HUES48 (cell line): ENCODE results near the gene BRIX1.

Experiments used
- H3K27ac ChIP-seq: one replicate; pipeline ENCODE4 v1.7.0; 2013; ENCODE audit warnings: low read depth, low read length, inconsistent platforms
- H3K27me3 ChIP-seq: 2 replicates; pipeline ENCODE4 v1.6.1; 2013; ENCODE audit warnings: mild to moderate bottlenecking, low read length; ENCODE audit not compliant: control insufficient read depth, insufficient read depth
- H3K36me3 ChIP-seq: 2 replicates; pipeline ENCODE4 v1.6.1; 2013; ENCODE audit warnings: low read length; ENCODE audit not compliant: control insufficient read depth, insufficient read depth
- H3K4me1 ChIP-seq: 2 replicates; pipeline ENCODE4 v1.6.1; 2013; ENCODE audit warnings: mild to moderate bottlenecking, low read length; ENCODE audit not compliant: control insufficient read depth, insufficient read depth
- H3K4me3 ChIP-seq: 2 replicates; pipeline ENCODE4 v1.5.1; 2013; ENCODE audit warnings: mild to moderate bottlenecking, low read depth, low read length
- H3K9ac ChIP-seq: 2 replicates; pipeline ENCODE4 v1.6.1; 2013; ENCODE audit warnings: mild to moderate bottlenecking, low read depth, low read length, moderate library complexity
- H3K9me3 ChIP-seq: 2 replicates; pipeline ENCODE4 v1.6.1; 2013; ENCODE audit warnings: low read length; ENCODE audit not compliant: control insufficient read depth, insufficient read depth

BRIX1 gene

GRCh38 chr5:34915139-34915855, at the start of gene BRIX1, which contains the start of gene RAD1:
Gene BRIX1 (plus strand): TSS chr5:34915711. CDS start chr5:34915739, 28 bp downstream.
Gene RAD1 (minus strand): TSS chr5:34915504. CDS start chr5:34914892, 612 bp downstream.
- H3K27ac ChIP-seq: peak within 1 kb of the TSS; percentile 98
- no peaks in the 10 kb centered on the region for H3K9me3 ChIP-seq
- peak within 1 kb of the TSS; percentile 99 for H3K9ac ChIP-seq
- peak within 1 kb of the TSS; percentile 99 for H3K4me3 ChIP-seq
- peaks cover 58% of the 10 kb centered on the region for H3K36me3 ChIP-seq
- peaks cover 13% of the 10 kb centered on the region; the same call in 1 of the 2 replicates for H3K4me1 ChIP-seq
- no peaks in the 10 kb centered on the region for H3K27me3 ChIP-seq

- Histone ChIP-seq H3K27me3 (no peaks in the 10 kb centered on the region), H3K27ac (no peak overlapping the region)
Observed at GRCh38 chr5:34866989-34867471, 48.5 kb upstream of the BRIX1 start.

GRCh38 chr5:34867660-34868059, 47.9 kb upstream of the BRIX1 start:
- Histone ChIP-seq H3K9ac (no peak overlapping the region), H3K4me1 (peaks cover 37% of the 10 kb centered on the region), H3K9me3 (no peaks in the 10 kb centered on the region), H3K36me3 (no peaks in the 10 kb centered on the region), H3K27me3 (no peaks in the 10 kb centered on the region), H3K27ac (no peak overlapping the region), H3K4me3 (no peak overlapping the region)

More at GRCh38 chr5:34866989-34867471, 48.5 kb upstream of the BRIX1 start:
- Histone ChIP-seq H3K9me3 (no peaks in the 10 kb centered on the region), H3K9ac (no peak overlapping the region), H3K4me1 (peaks cover 37% of the 10 kb centered on the region), H3K4me3 (no peak overlapping the region), H3K36me3 (no peaks in the 10 kb centered on the region)

DNA sequence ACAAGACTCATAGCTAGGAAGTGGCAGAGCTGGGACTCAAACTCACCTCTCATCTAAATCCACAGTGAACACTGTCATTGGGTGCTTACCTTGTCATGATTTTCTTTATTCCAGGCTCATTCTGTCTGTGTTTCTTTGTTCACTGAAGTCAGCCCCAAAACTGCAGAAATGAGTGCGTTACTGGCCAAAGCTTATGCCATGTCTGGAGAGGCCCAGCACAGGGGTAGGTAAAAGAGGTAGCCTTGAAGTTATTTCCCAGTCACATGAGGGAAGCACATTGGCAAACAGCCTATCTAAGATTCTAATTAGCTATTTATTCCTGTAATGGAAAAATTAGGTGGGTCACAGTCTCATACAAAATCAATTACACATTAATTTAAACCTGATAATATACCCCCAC, 46.7 kb upstream of the BRIX1 start:
- H3K27ac ChIP-seq: no peak overlapping the region
- no peaks in the 10 kb centered on the region for H3K9me3 ChIP-seq
- no peak overlapping the region for H3K9ac ChIP-seq
- H3K4me1 ChIP-seq: peaks cover 30% of the 10 kb centered on the region
- no peak overlapping the region for H3K4me3 ChIP-seq
- H3K27me3 ChIP-seq: no peaks in the 10 kb centered on the region
- no peaks in the 10 kb centered on the region for H3K36me3 ChIP-seq

GRCh38 chr5:34869256-34869655, 46.3 kb upstream of the BRIX1 start:
- no peaks in the 10 kb centered on the region for H3K36me3 ChIP-seq
- H3K4me3 ChIP-seq: no peak overlapping the region
- H3K9ac ChIP-seq: no peak overlapping the region
- no peaks in the 10 kb centered on the region for H3K27me3 ChIP-seq
- H3K9me3 ChIP-seq: no peaks in the 10 kb centered on the region
- no peak overlapping the region for H3K27ac ChIP-seq
- peaks cover 25% of the 10 kb centered on the region for H3K4me1 ChIP-seq

- H3K9ac ChIP-seq: no peak overlapping the region
- H3K4me1 ChIP-seq: peaks cover 16% of the 10 kb centered on the region
- no peak overlapping the region for H3K4me3 ChIP-seq
- H3K27ac ChIP-seq: no peak overlapping the region
- no peaks in the 10 kb centered on the region for H3K9me3 ChIP-seq
- no peaks in the 10 kb centered on the region for H3K27me3 ChIP-seq
- H3K36me3 ChIP-seq: no peaks in the 10 kb centered on the region
Observed at GRCh38 chr5:34870382-34870781, 45.1 kb upstream of the BRIX1 start.

DNA sequence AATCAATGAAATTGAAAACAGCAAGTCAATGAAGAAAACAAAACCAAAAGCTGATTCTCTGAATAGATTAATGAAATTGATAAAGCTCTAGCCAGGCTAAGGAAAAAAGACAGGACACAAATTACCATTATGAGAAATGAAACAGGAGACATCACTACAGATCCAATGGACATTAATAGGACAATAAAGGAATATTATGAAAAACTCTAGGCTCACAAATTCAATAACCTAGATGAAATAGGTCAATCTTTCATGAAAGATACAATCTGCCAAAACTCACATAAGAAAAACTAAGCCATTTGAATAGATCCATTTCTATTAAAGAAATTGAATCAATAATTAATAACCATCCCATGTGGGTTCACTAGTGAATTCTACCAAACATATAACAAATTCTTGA, 39.2 kb upstream of the BRIX1 start:
- Histone ChIP-seq H3K9me3 (no peaks in the 10 kb centered on the region; the same call in 1 of the 2 replicates), H3K4me3 (no peak overlapping the region), H3K27ac (no peak overlapping the region), H3K36me3 (no peaks in the 10 kb centered on the region), H3K4me1 (no peaks in the 10 kb centered on the region), H3K27me3 (no peaks in the 10 kb centered on the region), H3K9ac (no peak overlapping the region)

GRCh38 chr5:34881246-34881645, 34.3 kb upstream of the BRIX1 start:
- Histone ChIP-seq H3K4me3 (no peak overlapping the region), H3K36me3 (no peaks in the 10 kb centered on the region), H3K27me3 (no peaks in the 10 kb centered on the region), H3K9ac (no peak overlapping the region), H3K4me1 (no peaks in the 10 kb centered on the region), H3K27ac (no peak overlapping the region), H3K9me3 (no peaks in the 10 kb centered on the region; the same call in 1 of the 2 replicates)

DNA sequence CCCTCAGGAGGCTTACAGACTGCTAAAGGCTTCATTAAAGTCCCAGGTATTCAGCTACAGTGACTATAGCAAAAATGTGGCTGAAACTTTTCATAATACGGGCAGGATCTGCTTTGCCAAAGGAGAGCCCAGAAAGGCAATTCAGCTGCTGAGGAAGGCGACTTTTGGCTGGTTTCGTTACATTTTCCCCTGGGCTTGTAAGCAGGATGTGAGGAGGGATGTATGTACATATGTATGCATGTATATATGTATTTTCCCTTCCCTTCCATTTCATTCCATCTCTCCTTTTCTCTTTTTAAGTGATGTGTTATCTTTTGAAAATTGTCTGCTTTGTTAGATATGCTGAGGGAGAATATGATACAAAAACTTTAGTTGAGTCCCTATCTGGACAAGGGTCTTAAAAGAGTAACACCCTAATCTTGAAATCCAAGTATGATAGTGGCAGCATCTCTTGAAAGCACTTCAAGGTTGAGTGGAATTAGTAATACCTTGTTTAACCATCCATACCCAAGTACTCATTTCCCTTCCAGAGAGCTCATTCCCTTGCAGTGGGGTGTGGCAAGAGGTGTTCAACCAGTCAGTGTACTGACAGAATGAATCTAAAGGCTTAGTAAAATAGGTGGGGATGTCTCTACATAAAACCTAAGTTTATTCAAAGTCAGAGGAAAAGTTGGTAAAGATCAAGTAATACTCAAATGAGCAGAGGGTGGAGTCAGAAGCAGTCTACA, 29.0 kb upstream of the BRIX1 start:
- Histone ChIP-seq H3K4me3 (no peak overlapping the region), H3K4me1 (no peaks in the 10 kb centered on the region), H3K27me3 (no peaks in the 10 kb centered on the region), H3K9me3 (no peaks in the 10 kb centered on the region), H3K27ac (no peak overlapping the region), H3K36me3 (no peaks in the 10 kb centered on the region), H3K9ac (no peak overlapping the region)

GRCh38 chr5:34889394-34889793, 26.1 kb upstream of the BRIX1 start:
- Histone ChIP-seq H3K4me3 (no peak overlapping the region), H3K27ac (no peak overlapping the region), H3K9ac (no peak overlapping the region), H3K9me3 (no peaks in the 10 kb centered on the region), H3K36me3 (no peaks in the 10 kb centered on the region), H3K27me3 (no peaks in the 10 kb centered on the region), H3K4me1 (no peaks in the 10 kb centered on the region)

GRCh38 chr5:34891981-34892380, 23.5 kb upstream of the BRIX1 start:
- no peaks in the 10 kb centered on the region for H3K36me3 ChIP-seq
- no peak overlapping the region for H3K4me3 ChIP-seq
- no peak overlapping the region for H3K9ac ChIP-seq
- H3K27me3 ChIP-seq: no peaks in the 10 kb centered on the region
- no peak overlapping the region for H3K27ac ChIP-seq
- H3K9me3 ChIP-seq: no peaks in the 10 kb centered on the region
- H3K4me1 ChIP-seq: no peaks in the 10 kb centered on the region
